Skeletal muscle cell (primary cell): ENCODE data around the gene GCHFR.
A peak's percentile ranks its signal among the peaks of the same experiment; 100 is the strongest.

Experiments
- DNase-seq: peaks from one replicate; pipeline ENCODE4 v3.0.0-alpha.2; 2010; ENCODE audit warnings: low read depth
- H3K4me3 ChIP-seq: 2 replicates; pipeline ENCODE4 v1.5.1; 2011; ENCODE audit warnings: low read depth, mild to moderate bottlenecking, control low read depth, low read length, moderate library complexity

Gene GCHFR

DNA sequence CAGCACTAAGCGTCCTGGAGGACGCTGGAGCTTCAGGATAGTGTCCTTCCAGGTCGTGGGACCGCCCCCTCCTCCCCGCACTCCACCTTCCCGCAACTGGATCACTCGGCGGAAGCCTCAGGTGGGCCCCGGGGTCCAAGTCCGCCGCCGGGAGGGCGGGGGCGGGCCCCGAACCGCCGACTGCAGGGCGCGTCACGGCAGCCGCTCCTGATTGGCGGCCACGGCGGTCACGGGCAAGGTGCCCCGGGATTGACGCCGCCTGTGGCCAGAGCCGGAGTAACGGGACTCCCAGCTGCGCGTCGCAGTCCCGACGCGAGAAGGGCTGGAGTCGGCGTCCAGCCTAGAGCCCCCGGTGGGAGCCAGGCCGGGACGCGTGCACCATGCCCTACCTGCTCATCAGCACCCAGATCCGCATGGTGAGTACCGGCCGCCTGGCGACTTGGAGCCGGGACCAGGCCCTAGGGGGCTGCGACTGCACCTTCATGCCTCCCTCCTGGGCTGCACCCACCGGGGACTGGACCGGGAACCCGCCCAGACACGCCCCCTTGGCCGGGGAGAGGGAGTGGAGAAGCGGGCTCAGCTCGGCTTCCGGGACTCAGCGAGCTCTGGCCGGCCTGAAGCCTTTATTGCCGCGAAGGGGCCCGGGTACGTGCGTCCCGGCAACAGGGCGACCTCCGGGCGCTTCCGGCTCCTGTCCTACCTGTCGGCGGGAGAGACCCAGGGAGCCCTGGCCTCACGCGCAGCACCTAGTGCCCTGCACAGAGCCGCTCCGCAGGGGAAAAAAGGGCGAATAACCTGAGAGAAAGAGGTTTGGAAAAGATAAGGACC lies at the start of gene GCHFR:
Gene GCHFR (plus strand): TSS at position 268 of the 828 bp plus-strand sequence. CDS start 113 bp downstream, at position 381.
- peak within 1 kb of the TSS; percentile 50 for H3K4me3 ChIP-seq
- DNase-seq, result no peak

DNA sequence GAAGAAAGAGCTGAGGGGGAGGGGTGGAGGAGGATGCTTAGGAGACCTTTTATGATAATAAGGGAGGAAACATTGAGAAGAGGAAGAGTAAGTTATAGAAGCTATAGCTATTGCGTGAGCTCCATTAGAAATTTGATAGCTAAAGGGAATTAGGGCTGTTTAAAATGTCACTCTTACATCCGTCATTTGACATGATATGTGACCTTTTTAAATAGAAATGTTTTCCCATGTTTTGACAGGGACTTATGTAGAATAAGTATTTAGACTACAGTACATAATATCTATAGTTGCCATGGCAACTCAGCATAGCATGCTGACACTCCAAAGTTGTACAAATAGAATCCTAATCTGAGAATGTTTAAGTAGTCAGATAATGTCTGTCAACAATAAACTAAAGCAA lies 49.7 kb upstream of the GCHFR start:
- H3K4me3 ChIP-seq, result no peak overlapping the region
- no peak for DNase-seq

DNA sequence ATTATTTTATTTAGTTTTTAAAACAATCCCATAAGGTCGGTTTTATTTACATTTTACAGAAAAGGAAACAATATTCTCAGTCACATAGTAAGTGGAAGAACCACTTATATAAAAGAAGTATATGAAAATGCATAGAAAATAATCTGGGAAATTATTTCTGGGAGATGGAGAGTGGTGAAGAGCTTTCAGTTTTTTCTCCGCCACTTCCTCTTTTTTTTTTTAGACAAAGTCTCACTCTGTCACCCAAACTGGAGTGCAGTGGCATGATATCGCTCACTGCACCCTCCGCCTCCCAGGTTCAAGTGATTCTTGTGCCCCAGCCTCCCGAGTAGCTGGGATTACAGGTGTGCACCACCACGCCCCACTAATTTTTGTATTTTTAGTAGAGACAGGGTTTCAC lies 47.7 kb upstream of the GCHFR start:
- no peak overlapping the region for H3K4me3 ChIP-seq

DNA sequence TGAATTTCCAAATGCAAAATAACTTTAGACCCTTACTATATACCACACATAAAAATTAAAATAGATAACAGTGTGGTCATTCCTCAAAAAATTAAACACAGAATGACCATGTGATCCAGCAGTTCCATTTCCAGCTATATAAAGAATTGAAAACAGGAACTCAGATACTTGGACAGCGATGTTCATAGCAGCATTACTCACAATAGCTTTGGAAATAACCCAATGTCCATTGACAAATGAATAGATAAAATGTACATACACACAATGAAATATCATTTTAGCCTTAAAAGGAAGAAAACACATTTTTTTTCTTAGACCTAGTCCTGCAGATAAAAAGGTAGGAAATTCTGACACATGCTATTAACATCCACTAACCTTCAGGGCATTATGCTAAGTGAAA lies 42.2 kb upstream of the GCHFR start:
- no peak for DNase-seq
- H3K4me3 ChIP-seq, result no peak overlapping the region

More for the DNA sequence above, 47.7 kb upstream of the GCHFR start:
- DNase-seq, result no peak

DNA sequence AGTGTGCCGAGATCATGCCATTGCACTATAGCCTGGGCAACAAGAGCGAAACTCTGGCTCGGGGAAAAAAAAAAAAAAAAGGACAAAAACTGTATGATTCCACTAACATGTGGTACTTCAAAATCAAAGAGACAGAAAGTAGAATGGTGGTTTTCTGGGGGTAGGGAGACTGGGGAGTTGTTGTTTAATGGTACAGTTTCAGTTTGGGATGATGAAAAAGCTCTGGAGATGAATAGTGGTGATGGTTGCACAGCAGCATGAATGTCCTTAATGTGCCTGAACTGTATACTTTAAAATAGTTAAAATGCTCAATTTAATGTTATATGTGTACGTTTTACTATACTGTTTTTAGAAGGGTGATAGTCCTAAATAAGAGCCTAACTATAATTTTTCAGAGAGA lies 41.5 kb upstream of the GCHFR start:
- no peak for DNase-seq
- no peak overlapping the region for H3K4me3 ChIP-seq

DNA sequence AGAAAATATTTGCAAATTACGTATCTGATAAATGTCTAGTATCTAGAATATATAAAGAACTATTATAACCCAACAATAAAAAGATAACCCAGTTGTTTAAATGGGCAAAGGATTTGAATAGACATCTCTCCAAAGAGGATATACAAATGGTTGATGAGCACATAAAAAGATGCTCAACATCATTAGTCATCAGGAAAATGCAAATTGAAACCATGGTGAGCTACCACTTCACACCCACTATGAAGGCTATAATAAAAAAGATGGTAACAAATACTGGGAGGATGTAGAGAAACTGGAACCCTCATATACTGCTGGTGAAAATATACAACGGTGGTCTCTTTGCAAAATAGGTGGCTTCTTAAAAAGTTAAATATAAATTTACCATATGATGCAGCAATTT lies 40.9 kb upstream of the GCHFR start:
- H3K4me3 ChIP-seq, result no peak overlapping the region
- no peak for DNase-seq

DNA sequence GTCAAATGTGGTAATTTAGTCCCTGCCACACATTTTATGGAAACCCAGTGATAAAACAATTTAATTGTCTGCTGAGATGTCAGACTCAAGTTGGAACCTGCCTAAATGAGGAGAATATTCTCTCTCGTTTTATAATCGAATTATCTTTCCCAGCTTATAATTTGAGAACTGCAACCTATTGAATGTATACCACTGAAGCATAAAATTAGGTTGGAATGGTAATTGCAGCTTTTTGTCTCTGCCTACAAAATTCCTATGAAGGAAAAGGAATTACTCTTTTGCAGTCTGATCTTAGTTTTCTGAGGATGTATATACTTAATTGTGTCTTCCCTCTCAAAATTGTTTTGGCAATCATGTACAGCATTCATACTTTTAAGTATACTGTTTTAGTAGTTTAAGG lies 39.9 kb upstream of the GCHFR start:
- H3K4me3 ChIP-seq, result no peak overlapping the region
- DNase-seq, result no peak

DNA sequence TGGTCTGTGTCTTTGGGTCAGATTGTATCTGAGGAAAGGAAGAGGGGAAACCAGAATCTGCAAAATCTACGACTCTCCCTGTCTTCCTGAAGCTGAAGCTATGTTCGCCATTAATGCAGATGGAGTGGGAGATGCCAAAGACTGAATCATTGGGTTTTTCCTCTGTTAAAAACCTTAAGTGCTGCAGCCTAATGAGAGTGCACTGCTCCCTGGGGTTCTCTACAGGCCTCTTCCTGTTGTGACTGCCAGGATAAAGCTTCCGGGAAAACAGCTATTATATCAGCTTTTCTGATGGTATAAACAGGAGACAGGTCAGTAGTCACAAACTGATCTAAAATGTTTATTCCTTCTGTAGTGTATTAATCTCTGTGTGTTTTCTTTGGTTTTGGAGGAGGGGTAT lies 32.8 kb upstream of the GCHFR start:
- H3K4me3 ChIP-seq, result no peak overlapping the region
- no peak for DNase-seq

DNA sequence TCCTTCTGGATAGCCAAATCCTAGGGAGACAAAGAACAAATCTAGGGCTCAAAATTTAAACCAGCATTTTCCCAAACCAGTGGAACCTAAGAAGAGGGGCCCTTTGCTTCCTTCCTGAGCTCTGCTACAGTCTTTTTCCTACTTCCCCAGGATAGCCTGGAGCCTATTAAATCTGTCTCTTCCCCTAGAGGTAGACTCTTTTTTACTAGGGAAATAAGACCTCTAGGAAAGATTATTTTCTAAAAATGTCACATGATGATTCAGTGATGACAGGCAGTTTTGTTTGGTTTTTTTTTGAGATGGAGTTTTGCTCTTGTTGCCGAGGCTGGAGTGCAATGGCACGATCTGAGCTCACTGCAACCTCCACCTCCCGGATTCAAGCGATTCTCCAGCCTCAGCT lies 27.3 kb upstream of the GCHFR start:
- no peak overlapping the region for H3K4me3 ChIP-seq
- DNase-seq, result no peak

DNA sequence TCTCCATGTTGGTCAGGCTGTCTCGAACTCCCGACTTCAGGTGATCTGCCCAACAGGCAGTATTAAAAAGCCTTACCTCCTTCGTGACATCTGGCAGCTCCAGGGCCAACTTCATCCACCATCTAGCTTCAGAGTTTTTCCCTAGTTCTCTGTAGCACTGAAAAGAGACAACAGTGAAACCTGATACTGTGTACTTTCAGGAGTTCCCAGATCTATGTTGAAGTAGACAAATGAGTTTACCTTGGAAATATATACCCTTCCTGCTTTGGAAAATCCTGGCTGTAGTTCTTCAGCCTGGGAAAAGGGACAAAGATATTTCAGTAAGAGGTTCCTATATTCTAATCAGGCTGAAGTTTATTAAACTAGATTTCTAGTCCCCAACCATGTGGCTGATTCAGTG lies 26.8 kb upstream of the GCHFR start:
- no peak overlapping the region for H3K4me3 ChIP-seq
- no peak for DNase-seq

DNA sequence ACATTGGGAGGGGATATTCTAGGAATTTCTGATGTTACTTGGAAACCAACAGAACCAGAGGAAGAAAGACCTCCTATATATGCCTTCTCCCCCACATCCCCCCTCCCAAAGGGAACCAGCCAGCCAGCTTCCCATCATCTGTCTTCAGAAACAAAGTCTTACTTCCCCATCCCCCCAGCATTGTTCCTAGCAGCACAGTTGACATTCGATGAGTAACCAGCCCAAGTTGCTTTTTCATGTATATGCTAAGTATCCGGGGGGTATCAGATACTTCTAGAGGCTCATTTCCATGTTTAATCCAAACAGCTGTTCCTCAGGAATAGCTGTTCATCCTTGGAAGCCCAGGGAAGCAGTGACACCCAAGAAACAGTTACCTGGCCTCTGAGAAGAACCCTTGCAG lies 24.8 kb upstream of the GCHFR start:
- no peak overlapping the region for H3K4me3 ChIP-seq
- DNase-seq, result no peak

DNA sequence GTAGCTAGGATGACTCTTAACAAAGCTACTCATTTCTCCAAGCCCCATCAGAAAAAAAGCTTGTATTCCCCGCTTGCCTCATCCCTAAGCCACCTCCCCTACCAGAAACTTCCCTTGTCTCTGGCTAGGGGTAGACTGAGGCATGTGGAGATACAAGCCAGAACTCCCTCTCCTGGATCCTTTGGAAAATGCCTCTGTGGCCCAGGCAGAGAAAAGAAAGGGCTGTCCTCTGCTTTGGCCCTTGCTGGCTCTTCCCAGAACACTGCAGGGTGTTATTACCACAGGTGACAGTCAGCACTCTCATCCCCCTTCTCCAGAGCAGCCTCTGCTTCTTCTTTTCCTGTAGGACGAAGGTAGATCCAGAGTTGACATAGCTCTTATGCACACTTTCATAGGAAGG lies 24.0 kb upstream of the GCHFR start:
- H3K4me3 ChIP-seq, result no peak overlapping the region
- no peak for DNase-seq

DNA sequence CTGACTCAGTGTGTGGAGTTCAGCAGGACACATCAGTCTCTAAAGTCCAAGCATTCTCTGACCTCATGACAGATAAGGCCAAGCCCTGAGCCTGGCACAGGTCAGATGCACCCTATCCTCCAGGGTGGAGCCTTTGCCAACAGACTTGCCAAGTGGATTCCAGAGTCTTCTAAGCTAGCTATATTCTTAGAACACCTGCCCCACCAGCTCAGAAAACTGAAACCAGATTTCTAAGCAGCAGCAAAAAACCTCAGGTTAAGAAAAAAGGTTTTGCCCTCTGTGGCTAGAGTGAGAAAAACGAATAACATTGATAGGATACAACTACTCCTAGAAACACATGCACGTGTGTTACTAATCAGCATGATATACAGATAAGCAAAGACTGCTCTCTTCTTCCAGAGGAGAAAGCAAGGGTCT lies 20.4 kb upstream of the GCHFR start:
- no peak overlapping the region for H3K4me3 ChIP-seq
- DNase-seq, result no peak

DNA sequence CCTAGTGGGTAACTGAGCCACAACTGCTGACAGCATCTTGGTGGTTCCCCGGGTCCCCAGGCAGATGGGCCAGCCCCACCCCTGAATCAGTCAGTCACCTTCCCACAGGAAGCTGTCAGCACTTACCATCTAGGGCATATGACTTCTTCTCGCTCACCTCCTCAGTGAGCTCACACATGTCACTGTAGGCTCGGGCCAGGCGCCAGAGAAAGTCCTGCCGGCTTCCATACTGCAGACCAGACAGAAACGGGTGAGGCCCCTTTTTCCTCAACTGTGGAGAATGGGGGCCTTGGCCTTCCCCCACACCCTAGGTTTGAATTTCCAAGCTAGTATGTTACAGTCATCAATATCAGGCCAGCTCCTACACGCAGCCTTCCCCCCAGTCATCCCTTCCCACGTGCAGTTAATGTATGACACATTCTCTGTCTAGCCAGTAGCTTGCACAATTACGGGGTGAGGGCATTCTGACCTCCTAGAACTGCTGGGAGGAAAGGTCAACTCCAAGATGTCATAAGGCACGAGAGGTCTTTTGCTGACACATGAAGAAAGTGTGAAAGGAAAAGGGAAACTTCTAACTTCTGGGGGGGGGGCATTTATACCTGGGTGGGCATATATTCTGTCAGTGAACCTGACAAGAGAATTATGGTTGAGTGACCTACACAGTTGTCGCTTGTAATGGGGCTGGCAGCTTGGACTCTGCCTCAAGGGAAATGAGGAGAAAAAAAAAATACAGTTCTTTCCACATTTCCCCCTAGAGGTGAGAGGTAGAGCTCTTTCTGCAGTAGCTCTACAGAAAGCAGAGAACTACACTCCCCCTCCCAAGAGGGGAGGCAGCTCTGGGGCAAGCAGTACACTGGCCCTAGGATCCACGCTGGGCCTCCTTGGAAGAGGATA lies 19.7 kb upstream of the GCHFR start:
- H3K4me3 ChIP-seq, result no peak overlapping the region
- peak; percentile 47 for DNase-seq

DNA sequence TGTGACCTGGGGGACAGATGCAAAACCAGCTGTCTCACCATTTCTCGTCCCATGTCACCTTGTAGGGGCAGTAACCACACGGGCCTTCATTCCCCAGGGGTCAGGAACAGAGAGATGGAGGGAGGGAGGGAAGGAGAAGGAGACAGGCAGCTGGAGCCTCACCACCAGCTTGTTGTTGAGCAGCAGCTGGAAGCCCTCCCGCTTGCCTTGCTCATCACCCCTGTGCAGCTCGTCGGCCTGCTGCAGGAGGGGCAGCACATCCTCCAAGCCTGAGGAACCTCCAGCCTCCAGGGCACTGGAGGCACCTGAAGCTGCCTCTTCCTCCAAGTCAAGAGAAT lies 19.1 kb upstream of the GCHFR start:
- DNase-seq, result no peak
- H3K4me3 ChIP-seq, result no peak overlapping the region

DNA sequence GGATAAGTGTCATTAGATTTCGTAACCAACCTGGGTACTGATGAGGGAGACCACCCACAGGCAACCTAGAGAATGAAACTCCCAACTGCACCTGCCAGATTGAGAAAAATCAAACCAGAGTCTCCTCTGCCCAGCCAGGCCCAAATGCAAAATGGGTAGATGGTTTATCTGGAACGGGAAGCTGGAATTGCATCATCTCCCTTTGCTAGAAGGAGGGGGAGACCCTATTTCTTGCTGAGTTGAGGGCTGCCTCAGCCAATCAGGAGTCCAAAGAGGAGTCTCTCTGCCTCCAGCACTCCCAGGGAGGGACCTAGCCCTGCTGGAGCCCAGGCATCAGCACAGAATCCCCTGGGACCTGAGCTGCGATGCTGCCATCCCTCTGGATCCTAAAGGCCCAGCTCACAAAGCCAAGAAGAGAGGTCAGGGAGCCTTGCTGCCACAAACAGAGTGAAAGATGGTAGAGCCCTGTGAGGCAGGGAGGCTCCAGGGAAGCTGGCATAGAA lies 16.9 kb upstream of the GCHFR start:
- H3K4me3 ChIP-seq, result no peak overlapping the region
- no peak for DNase-seq

DNA sequence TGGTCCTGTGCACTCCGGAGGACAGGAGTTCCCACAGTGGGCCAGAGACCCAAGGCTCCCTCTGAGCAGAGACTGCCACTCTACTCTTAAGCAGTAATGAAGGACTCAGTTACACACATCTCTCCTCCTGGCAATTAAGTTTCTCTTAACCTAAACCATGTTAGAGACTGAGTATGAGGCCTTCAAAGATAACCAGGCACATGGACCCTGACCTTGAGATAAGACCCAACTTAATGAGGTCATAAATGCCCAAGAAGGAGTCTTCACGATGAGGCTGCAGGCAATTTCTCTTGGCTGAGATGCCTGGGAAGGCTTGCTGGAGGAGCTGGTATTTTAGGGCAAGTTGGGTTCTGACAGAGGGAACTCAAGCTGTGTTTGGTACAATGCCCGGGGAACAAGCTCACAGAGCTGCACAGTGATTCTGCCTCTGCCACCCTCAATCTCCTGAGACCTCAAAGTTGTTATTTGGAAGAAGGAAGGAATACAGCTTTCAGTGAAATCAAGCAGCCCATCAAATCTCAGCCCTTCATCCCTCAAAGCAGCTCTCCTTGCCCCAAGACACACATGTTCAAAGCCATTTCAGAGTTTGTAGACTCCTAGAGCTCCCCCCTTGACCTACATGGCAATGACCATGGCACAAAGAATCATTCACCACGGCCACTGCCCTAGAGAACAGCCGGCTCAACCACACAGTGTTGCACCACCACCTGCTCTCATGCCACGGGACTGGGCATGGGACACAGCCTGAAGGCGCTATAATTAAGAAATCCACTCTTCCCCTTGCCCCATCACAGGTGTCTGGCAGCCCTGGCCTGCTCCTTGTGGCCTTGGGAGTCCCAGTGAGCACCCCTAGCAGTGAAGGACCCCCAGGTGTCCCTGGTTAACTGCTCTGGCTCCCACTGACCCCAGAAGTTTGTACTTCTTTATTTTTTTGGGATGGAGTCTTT lies 15.9 kb upstream of the GCHFR start:
- H3K4me3 ChIP-seq, result no peak overlapping the region
- DNase-seq, result no peak

DNA sequence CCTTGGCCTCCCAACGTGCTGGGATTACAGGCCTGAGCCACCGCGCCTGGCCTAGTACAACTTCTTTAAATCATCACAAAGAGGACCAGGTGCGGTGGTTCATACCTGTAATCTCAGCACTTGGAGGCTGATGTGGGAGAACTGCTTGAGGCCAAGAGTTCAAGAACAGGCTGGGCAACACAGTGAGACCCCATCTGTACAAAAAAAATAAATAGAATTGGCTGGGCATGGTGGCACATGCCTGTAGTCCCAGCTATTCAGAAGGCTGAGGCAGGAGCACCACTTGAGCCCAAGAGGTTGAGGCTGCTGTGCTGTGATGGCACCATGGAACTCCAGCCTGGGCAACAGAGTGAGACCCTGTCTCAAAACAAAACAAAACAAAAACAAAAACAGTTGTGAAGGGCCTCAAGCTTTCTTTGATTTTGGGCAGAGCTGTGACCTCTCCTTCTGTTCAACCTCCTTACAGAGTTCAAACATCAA lies 14.7 kb upstream of the GCHFR start:
- no peak for DNase-seq

DNA sequence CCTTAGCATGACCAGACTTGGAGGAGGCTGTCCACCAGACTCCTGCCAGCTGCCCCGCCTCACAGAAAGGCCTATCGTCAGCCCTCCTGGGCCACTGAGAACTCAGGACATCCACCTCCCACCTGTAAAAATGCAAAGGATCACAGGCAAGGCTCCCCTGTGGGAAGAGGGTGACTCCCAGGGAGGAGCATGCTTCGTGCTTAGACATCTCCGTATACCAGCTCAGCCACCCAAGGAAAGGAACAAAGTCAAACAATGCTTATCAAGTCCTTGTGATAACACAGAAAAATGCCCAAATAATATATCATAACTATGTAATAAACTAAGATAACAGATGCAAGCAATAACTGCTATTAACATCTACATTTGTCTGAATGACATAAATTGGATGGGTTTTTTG lies 13.0 kb upstream of the GCHFR start:
- DNase-seq, result no peak
- H3K4me3 ChIP-seq, result no peak overlapping the region

More for the DNA sequence above, 14.7 kb upstream of the GCHFR start:
- H3K4me3 ChIP-seq, result no peak overlapping the region
